K562 (cell line): ENCODE data around the gene LRP1. TPM values are rescaled to one million over a fixed set of nuclear protein-coding genes. Genes with fewer than 3 reads are reported as not detected.
A peak's percentile ranks its signal among the peaks of the same experiment; 100 is the strongest.

Source experiments
- ATAC-seq: fragments of 200-7000 bp; cut with Tn5 transposase; 3 replicates; pipeline ENCODE4 v1.9.1; 2020; ENCODE audit warnings: moderate library complexity
- BruUV-seq: library from RNA; stranded (reverse); fragments of 400-500 nt; replicated peaks from 2 replicates; lab custom pipeline; 2021; lab: Mats Ljungman, UMichigan
- CTCF ChIA-PET: fragments of 300-600 bp; formaldehyde crosslinking; extraction: SDS; loops from one replicate; lab custom pipeline; 2021; ENCODE audit warnings: low intra/inter-chr PET ratio; lab: Yijun Ruan, JAX
- POLR2A ChIA-PET: fragments of 300-600, 350-650 bp; sonication (Branson Sonifier 250); formaldehyde crosslinking; extraction: SDS; loops from one replicate; lab custom pipeline; 2021; ENCODE audit warnings: antibody characterized with exemption, inconsistent platforms; lab: Yijun Ruan, JAX
- DNase-seq, 4 experiments: peaks; one replicate each; pipeline versions ENCODE4 v3.0.0 to v3.0.0-alpha.2; 2011 to 2018; ENCODE audit warnings: low spot score in 3 of 4, mixed read lengths in 3 of 4; ENCODE audit errors: extremely low read depth in 1 of 4
- FAIRE-seq: peaks from 2 replicates; lab custom pipeline; 2011; peaks lifted over from hg19 to GRCh38; lab: Jason Lieb, UNC
- H2AFZ ChIP-seq: 2 replicates; pipeline ENCODE4 v1.6.0; 2011; ENCODE audit warnings: low read depth, low read length, control low read depth, inconsistent platforms
- H3K27ac ChIP-seq: fragments of 200-600 bp; 3 replicates; pipeline ENCODE4 v1.8.0; 2011; ENCODE audit warnings: low read depth, mild to moderate bottlenecking, control low read depth, inconsistent platforms, low read length, moderate library complexity, mixed read lengths; ENCODE audit errors: extremely low read depth
- H3K27me3 ChIP-seq, 2 experiments: fragments of 300-600 bp in 1 of 2; 2 replicates in 1 of 2; 3 replicates in 1 of 2; pipeline versions ENCODE4 v1.6.0 to v1.8.0; 2011; ENCODE audit warnings: inconsistent platforms in 2 of 2, low read length in 2 of 2, mild to moderate bottlenecking in 1 of 2, mixed read lengths in 1 of 2, moderate library complexity in 1 of 2; ENCODE audit not compliant: control insufficient read depth in 2 of 2, insufficient read depth in 2 of 2
- H3K36me3 ChIP-seq: fragments of 300-600 bp; 3 replicates; pipeline ENCODE4 v1.8.0; 2011; ENCODE audit warnings: mild to moderate bottlenecking, low read length, inconsistent platforms; ENCODE audit not compliant: control insufficient read depth, insufficient read depth
- H3K4me1 ChIP-seq, 2 experiments: fragments of 200-600 bp in 1 of 2; replicated peaks in 1 of 2; 2 replicates in 1 of 2; 3 replicates in 1 of 2; pipeline versions ENCODE4 v1.5.1 to v1.8.0; 2011; ENCODE audit warnings: inconsistent platforms in 2 of 2, low read length in 2 of 2, mild to moderate bottlenecking in 1 of 2, mixed read lengths in 1 of 2, moderate library complexity in 1 of 2; ENCODE audit not compliant: control insufficient read depth in 2 of 2, insufficient read depth in 2 of 2
- H3K4me2 ChIP-seq: 2 replicates; pipeline ENCODE4 v1.6.1; 2011; ENCODE audit warnings: low read length, control low read depth, inconsistent platforms, mixed read lengths; ENCODE audit not compliant: insufficient read depth
- H3K4me3 ChIP-seq: fragments of 200-600 bp; sonication (generic), shearing (Covaris generic); 2 replicates; pipeline ENCODE4 v1.5.1; 2016; ENCODE audit warnings: control low read depth, inconsistent platforms
- H3K79me2 ChIP-seq: fragments of 200-600 bp; 3 replicates; pipeline ENCODE4 v1.8.0; 2011; ENCODE audit warnings: low read length, inconsistent platforms; ENCODE audit not compliant: control insufficient read depth, insufficient read depth
- H3K9ac ChIP-seq, 2 experiments: 2 replicates each; pipeline versions ENCODE4 v1.6.0 to v1.6.1; 2011; ENCODE audit warnings: low read depth in 2 of 2, low read length in 2 of 2, control low read depth in 1 of 2, inconsistent platforms in 1 of 2, mild to moderate bottlenecking in 1 of 2, mixed read lengths in 1 of 2; ENCODE audit not compliant: insufficient read depth in 1 of 2
- H3K9me1 ChIP-seq: one replicate; pipeline ENCODE4 v1.6.0; 2011; ENCODE audit warnings: inconsistent platforms, mild to moderate bottlenecking, low read length, moderate library complexity; ENCODE audit not compliant: control insufficient read depth, insufficient read depth
- H3K9me3 ChIP-seq: replicated peaks from 2 replicates; pipeline ENCODE4 v1.5.1; 2011; ENCODE audit warnings: low read depth, low read length, inconsistent platforms; ENCODE audit not compliant: control insufficient read depth, insufficient read depth
- H4K20me1 ChIP-seq: replicated peaks from 2 replicates; pipeline ENCODE4 v1.6.1; 2011; ENCODE audit warnings: low read length, inconsistent platforms, mixed read lengths; ENCODE audit not compliant: control insufficient read depth, insufficient read depth
- DEAF1 ChIP-seq: fragments of 450-650 bp; formaldehyde crosslinking; IDR thresholded peaks from 2 replicates; pipeline ENCODE4 v1.4.0; 2020; ENCODE audit warnings: mild to moderate bottlenecking, moderate library complexity
- ELK3 ChIP-seq: fragments of 450-650 bp; formaldehyde crosslinking; IDR thresholded peaks from 2 replicates; pipeline ENCODE4 v1.4.0; 2020; ENCODE audit warnings: mild to moderate bottlenecking
- ETS1 ChIP-seq: conservative IDR thresholded peaks from 2 replicates; pipeline ENCODE4 v1.6.1; 2011; ENCODE audit warnings: low read depth, mild to moderate bottlenecking, low read length; ENCODE audit not compliant: control insufficient read depth
- HOXB6 ChIP-seq: fragments of 250-450 bp; sonication (Bioruptor Pico); IDR thresholded peaks from 2 replicates; pipeline ENCODE4 v1.5.1; 2022; ENCODE audit warnings: mild to moderate bottlenecking, borderline replicate concordance
- MYBL2 ChIP-seq, 2 experiments: fragments of 450-650 bp in 1 of 2; sonication (generic) in 1 of 2; formaldehyde crosslinking in 1 of 2; IDR thresholded peaks; 2 replicates each; pipeline versions ENCODE4 v1.6.1 to v1.8.1; 2017 to 2022; ENCODE audit warnings: borderline replicate concordance in 1 of 2, inconsistent platforms in 1 of 2, low read depth in 1 of 2, mild to moderate bottlenecking in 1 of 2, missing genetic modification reagents in 1 of 2, moderate library complexity in 1 of 2
- POLR3A ChIP-seq: IDR thresholded peaks from 2 replicates; pipeline ENCODE4 v1.6.1; 2011; ENCODE audit warnings: borderline replicate concordance, mild to moderate bottlenecking, moderate library complexity; ENCODE audit not compliant: insufficient read length, insufficient read depth; ENCODE audit errors: extremely low read depth
- WGBS: fragments of 100-300 bp; shearing (Covaris generic); methylation state at CpG from one replicate; pipeline ENCODE4 v1.1.6; 2016; ENCODE audit warnings: low coverage, mixed read lengths; ENCODE audit not compliant: insufficient coverage; ENCODE audit errors: missing lambda C conversion rate; 5-methylcytosine and 5-hydroxymethylcytosine counted together
- in situ Hi-C: fragments of 300-500 bp; cut with MboI; formaldehyde crosslinking; loops from 4 replicates; pipeline ENCODE4 v1.15.0; 2018; ENCODE audit warnings: inconsistent platforms, mixed read lengths
- intact Hi-C: fragments of 100-400 bp; cut with micrococcal nuclease; formaldehyde crosslinking; loops from 2 replicates; pipeline ENCODE4 v1.14.2; 2022
- polyA plus RNA-seq, 8 experiments: library from polyadenylated mRNA; depleted of rRNA in 4 of 8; stranded (reverse) in 5 of 8; unstranded in 3 of 8; fragments of >200 nt; fragmentation: Nextera tagmentation in 2 of 8; fragmentation: Illumina TruSeq in 1 of 8; extraction: Ambion mirVana in 2 of 8; extraction: Trizol in 1 of 8; gene quantifications; 2 replicates each; pipeline versions ENCODE4 v1.2.1 to v1.2.3, GENCODE V29; 2011 to 2014; ENCODE audit warnings: inconsistent platforms in 1 of 8, missing spikeins in 1 of 8
- total RNA-seq, 7 experiments: library from RNA; depleted of rRNA in 6 of 7; stranded (reverse); fragments of >200 nt in 6 of 7; fragmentation: Illumina TruSeq in 2 of 7; extraction: Trizol in 2 of 7; gene quantifications; 2 replicates each; pipeline versions ENCODE4 v1.2.1 to v1.2.3, GENCODE V29; 2011 to 2021; ENCODE audit warnings: low replicate concordance in 1 of 7

The LRP1 gene
- total and polyA plus RNA-seq, 9 of the 15 experiments (the other 6 are each of a cell fraction or from before 2014, with no cell fraction given), result 0.04 to 0.64 (median 0.19) TPM; not detected in 2

GRCh38 chr12:57095440-57095839 is 32.8 kb upstream of the LRP1 start:
- peaks cover 81% of the 10 kb centered on the region for H3K36me3 ChIP-seq
- in situ Hi-C loops (no loop called here), intact Hi-C loops (no loop called here)
- 94% methylated on average over 3 of the region's 3 CpGs for WGBS
- POLR2A ChIA-PET, result interaction anchor here (0.9 to 5.1 kb wide), 3 partner anchors 10 to 16 kb away, joined by 3 to 32 read pairs (median 7); partner anchors contain the start of gene STAT6
- no TSS peak for BruUV-seq
- FAIRE-seq (peak; percentile 11), DNase-seq (peak in 1 of 4 experiments; percentile 9), ATAC-seq (no peak)
- 0 out of 4 replicates have a peak overlapping the region, but pooled peaks of 1 of the 2 experiments have one; percentile 3 for H3K9ac ChIP-seq
- no peaks in the 10 kb centered on the region for H3K9me3 ChIP-seq
- H3K9me1 ChIP-seq, result no peaks in the 10 kb centered on the region
- no peak overlapping the region for H3K4me2 ChIP-seq
- peaks cover 25% of the 10 kb centered on the region for H3K79me2 ChIP-seq
- H3K4me1 ChIP-seq, result peaks cover 44 to 67% of the 10 kb centered on the region in 2 experiments
- CTCF ChIA-PET, result no interaction called here
- peaks cover 3% of the 10 kb centered on the region for H4K20me1 ChIP-seq
- no peak overlapping the region for H3K27ac ChIP-seq
- H3K4me3 ChIP-seq, result no peak overlapping the region
- no peaks in the 10 kb centered on the region; a peak in 1 of 5 replicates for H3K27me3 ChIP-seq
- TF ChIP-seq HOXB6 (CRISPR knock-in tag) (no peak), ELK3 (CRISPR knock-in tag) (no peak), DEAF1 (CRISPR knock-in tag) (no peak), POLR3A (no peak), MYBL2 (IDR thresholded peaks at IDR 0.05; ENCODE audit: low read depth) (no peak), MYBL2 (CRISPR knock-in tag; IDR thresholded peaks at IDR 0.05; ENCODE audit: borderline replicate concordance) (no peak), ETS1 (no peak)
- no peak overlapping the region for H2AFZ ChIP-seq
